Mucosa of descending colon (tissue), 3 donors: ENCODE data around the gene PFDN4. TPM values are rescaled to one million over a fixed set of nuclear protein-coding genes. Genes with fewer than 3 reads are reported as not detected.

ENCODE experiments used
- ATAC-seq: fragments of 200-7000 bp; cut with Tn5 transposase; one replicate; pipeline ENCODE4 v1.9.1; 2020; ENCODE audit warnings: mild to moderate bottlenecking, moderate library complexity
- DNase-seq, 3 donors: peaks; one replicate each; pipeline ENCODE4 v3.0.0-alpha.2; 2020
- H3K36me3 ChIP-seq: fragments of 200-600 bp; one replicate; pipeline ENCODE4 v1.8.0; 2021; ENCODE audit warnings: low read depth, mild to moderate bottlenecking
- H3K4me1 ChIP-seq: fragments of 200-600 bp; one replicate; pipeline ENCODE4 v1.8.0; 2021; ENCODE audit warnings: low read depth, mild to moderate bottlenecking
- H3K4me3 ChIP-seq: fragments of 200-600 bp; one replicate; pipeline ENCODE4 v1.8.0; 2021; ENCODE audit warnings: mild to moderate bottlenecking
- H3K9me3 ChIP-seq: fragments of 200-600 bp; one replicate; pipeline ENCODE4 v1.8.0; 2021; ENCODE audit warnings: mild to moderate bottlenecking
- intact Hi-C, 2 donors: fragments of 100-400 bp; cut with DNase I in 1 of 2; cut with micrococcal nuclease in 1 of 2; formaldehyde crosslinking; loops; one replicate each; pipeline versions ENCODE4 v1.11.0 to v1.11.1; 2022; cut with DNase I, micrococcal nuclease
- total RNA-seq, 3 donors: library from RNA; stranded (reverse); fragmentation: NEBNext Ultra II Directional in 2 of 3; extraction: Animal tissue kit (Norgen Biotek cat#: 25700) in 2 of 3; gene quantifications; one replicate each; pipeline versions ENCODE4 v1.2.1 to v1.2.4, GENCODE V29; 2021 to 2023
- TF ChIP-seq, protein P1 (sequence below): fragments of 200-600 bp; IDR thresholded peaks from one replicate; pipeline ENCODE4 v1.8.0; 2022; ENCODE audit warnings: antibody characterized with exemption, mild to moderate bottlenecking
- donor health status: DM: no; HTN: no; CAD: no; lungs with moderate emphysema.
- donor health status: DM: no; HTN: no; CAD: no.
- donor health status: DM: no; HTN: yes; CAD: no.

The PFDN4 gene
- total RNA-seq, 3 donors from 2014 or later = 11.1 to 23.4 (median 22.0) TPM

GRCh38 chr20:54161008-54161820 is 46.7 kb upstream of the PFDN4 start:
- H3K36me3 ChIP-seq = no peaks in the 10 kb centered on the region
- H3K4me3 ChIP-seq = no peak overlapping the region
- TF ChIP-seq, protein P1, sequence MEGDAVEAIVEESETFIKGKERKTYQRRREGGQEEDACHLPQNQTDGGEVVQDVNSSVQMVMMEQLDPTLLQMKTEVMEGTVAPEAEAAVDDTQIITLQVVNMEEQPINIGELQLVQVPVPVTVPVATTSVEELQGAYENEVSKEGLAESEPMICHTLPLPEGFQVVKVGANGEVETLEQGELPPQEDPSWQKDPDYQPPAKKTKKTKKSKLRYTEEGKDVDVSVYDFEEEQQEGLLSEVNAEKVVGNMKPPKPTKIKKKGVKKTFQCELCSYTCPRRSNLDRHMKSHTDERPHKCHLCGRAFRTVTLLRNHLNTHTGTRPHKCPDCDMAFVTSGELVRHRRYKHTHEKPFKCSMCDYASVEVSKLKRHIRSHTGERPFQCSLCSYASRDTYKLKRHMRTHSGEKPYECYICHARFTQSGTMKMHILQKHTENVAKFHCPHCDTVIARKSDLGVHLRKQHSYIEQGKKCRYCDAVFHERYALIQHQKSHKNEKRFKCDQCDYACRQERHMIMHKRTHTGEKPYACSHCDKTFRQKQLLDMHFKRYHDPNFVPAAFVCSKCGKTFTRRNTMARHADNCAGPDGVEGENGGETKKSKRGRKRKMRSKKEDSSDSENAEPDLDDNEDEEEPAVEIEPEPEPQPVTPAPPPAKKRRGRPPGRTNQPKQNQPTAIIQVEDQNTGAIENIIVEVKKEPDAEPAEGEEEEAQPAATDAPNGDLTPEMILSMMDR = no peak
- DNase-seq (no peak), ATAC-seq (no peak)
- no peaks in the 10 kb centered on the region for H3K4me1 ChIP-seq
- intact Hi-C loops = no loop called here
- H3K9me3 ChIP-seq = no peaks in the 10 kb centered on the region

- intact Hi-C loops = no loop called here
- Histone ChIP-seq H3K4me3 (no peak overlapping the region), H3K4me1 (no peaks in the 10 kb centered on the region), H3K36me3 (no peaks in the 10 kb centered on the region), H3K9me3 (no peaks in the 10 kb centered on the region)
- TF ChIP-seq, protein P1 = no peak
- ATAC-seq = no peak
- no peak for DNase-seq
These were observed 46.1 kb upstream of the PFDN4 start for GRCh38 chr20:54161821-54162149.

- DNase-seq = no peak
- intact Hi-C loops = no loop called here
- no peaks in the 10 kb centered on the region for H3K36me3 ChIP-seq
- H3K4me3 ChIP-seq = no peak overlapping the region
- H3K9me3 ChIP-seq = no peaks in the 10 kb centered on the region
- H3K4me1 ChIP-seq = no peaks in the 10 kb centered on the region
- no peak for ATAC-seq
- TF ChIP-seq, protein P1 = no peak
These were observed 45.4 kb upstream of the PFDN4 start for GRCh38 chr20:54162378-54163009.

- TF ChIP-seq, protein P1 = no peak
- ATAC-seq (no peak), DNase-seq (no peak)
- Histone ChIP-seq H3K36me3 (no peaks in the 10 kb centered on the region), H3K9me3 (no peaks in the 10 kb centered on the region), H3K4me3 (no peak overlapping the region), H3K4me1 (no peaks in the 10 kb centered on the region)
- intact Hi-C loops = no loop called here
These were observed 44.5 kb upstream of the PFDN4 start for GRCh38 chr20:54163402-54163801.

DNA sequence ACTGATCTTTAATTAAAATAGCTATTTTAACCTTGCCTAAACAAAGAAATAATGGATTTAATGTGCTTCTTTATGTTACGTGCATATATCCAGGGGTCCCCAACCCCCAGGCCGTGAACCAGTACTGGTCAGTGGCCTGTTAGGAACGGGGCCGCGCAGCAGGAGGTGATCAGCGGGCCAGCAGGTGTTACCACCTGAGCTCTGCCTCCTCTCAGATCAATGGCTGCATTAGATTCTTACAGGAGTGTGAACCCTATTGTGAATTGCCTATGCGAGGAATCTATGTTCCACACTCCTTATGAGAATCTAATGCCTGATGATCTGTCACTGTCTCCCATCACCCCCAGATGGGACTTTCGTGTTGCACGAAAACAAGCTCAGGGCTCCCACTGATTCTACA is 42.9 kb upstream of the PFDN4 start:
- TF ChIP-seq, protein P1 = no peak
- no peaks in the 10 kb centered on the region for H3K9me3 ChIP-seq
- no peak overlapping the region for H3K4me3 ChIP-seq
- intact Hi-C loops = no loop called here
- no peaks in the 10 kb centered on the region for H3K36me3 ChIP-seq
- no peak for ATAC-seq
- H3K4me1 ChIP-seq = no peaks in the 10 kb centered on the region
- DNase-seq = no peak
